ENCODE results near the gene METTL25.

Gene METTL25

GRCh38 chr12:82525616-82526015 lies 167.3 kb downstream of the METTL25 start:
- H3K4me1 ChIP-seq (ENCODE audit: control insufficient read depth, insufficient read depth, low read depth, low read length): peaks cover 2% of the 10 kb centered on the region

GRCh38 chr12:82527165-82527780 lies 168.9 kb downstream of the METTL25 start:
- H3K27me3 ChIP-seq (ENCODE audit: control insufficient read depth in 1 of 2, insufficient read depth in 1 of 2, low read length in 2 of 2): no peaks in the 10 kb centered on the region
- no peak overlapping the region for H2BK5ac ChIP-seq (ENCODE audit: low read depth, low read length, poor library complexity, severe bottlenecking)
- H3K18ac ChIP-seq (ENCODE audit: low read depth in 1 of 2, low read length in 2 of 2): no peak overlapping the region
- 41% methylated on average over 3 of the region's 5 CpGs for WGBS
- no peak overlapping the region for H2BK15ac ChIP-seq (ENCODE audit: low read depth, poor library complexity, severe bottlenecking)
- H3K9ac ChIP-seq (ENCODE audit: low read length): peak overlapping the region; percentile 50
- no peak overlapping the region for H3K4ac ChIP-seq (ENCODE audit: low read depth in 1 of 2, low read length in 2 of 2)
- H3K4me1 ChIP-seq (ENCODE audit: control insufficient read depth, insufficient read depth, low read depth, low read length): peaks cover 2% of the 10 kb centered on the region
- no peak overlapping the region for H3K27ac ChIP-seq (ENCODE audit: low read length, poor library complexity, severe bottlenecking)
- no peaks in the 10 kb centered on the region for H3K79me1 ChIP-seq (replicated peaks; ENCODE audit: low read length, poor library complexity, severe bottlenecking)
- no peak overlapping the region for H3K23ac ChIP-seq (ENCODE audit: low read length in 2 of 2)
- H2AK5ac ChIP-seq (ENCODE audit: low read length, severe bottlenecking): no peak overlapping the region
- peak; percentile 51 for DNase-seq
- no peak overlapping the region for H2AFZ ChIP-seq (ENCODE audit: low read depth, low read length)
- no peak overlapping the region for H2BK12ac ChIP-seq (ENCODE audit: low read length in 2 of 2)
- H2BK120ac ChIP-seq (ENCODE audit: low read depth, low read length): no peak overlapping the region
- H3K4me2 ChIP-seq (ENCODE audit: low read length, poor library complexity, severe bottlenecking): no peak overlapping the region
- no peak overlapping the region for H3K14ac ChIP-seq (ENCODE audit: low read length in 2 of 2)
- H3K4me3 ChIP-seq (ENCODE audit: insufficient read depth in 1 of 2, low read depth in 1 of 2, low read length in 2 of 2): no peak overlapping the region
- H3K36me3 ChIP-seq (ENCODE audit: control insufficient read depth in 1 of 2, insufficient read depth in 2 of 2, low read depth in 1 of 2, low read length in 2 of 2): no peaks in the 10 kb centered on the region
- no peak overlapping the region for H4K91ac ChIP-seq (ENCODE audit: low read length)
- no peaks in the 10 kb centered on the region for H3K9me3 ChIP-seq (ENCODE audit: control insufficient read depth, low read length)
- H4K8ac ChIP-seq (ENCODE audit: low read length): no peak overlapping the region

More at GRCh38 chr12:82525616-82526015, 167.3 kb downstream of the METTL25 start:
- no peak overlapping the region for H3K27ac ChIP-seq (ENCODE audit: low read length, poor library complexity, severe bottlenecking)
- no peak overlapping the region for H3K18ac ChIP-seq (ENCODE audit: low read depth in 1 of 2, low read length in 2 of 2)
- H3K23ac ChIP-seq (ENCODE audit: low read length in 2 of 2): no peak overlapping the region
- H2BK15ac ChIP-seq (ENCODE audit: low read depth, poor library complexity, severe bottlenecking): no peak overlapping the region
- DNase-seq: no peak
- no peak overlapping the region for H3K14ac ChIP-seq (ENCODE audit: low read length in 2 of 2)
- no peak overlapping the region for H3K4me3 ChIP-seq (ENCODE audit: insufficient read depth in 1 of 2, low read depth in 1 of 2, low read length in 2 of 2)
- no peak overlapping the region for H2AFZ ChIP-seq (ENCODE audit: low read depth, low read length)
- no peak overlapping the region for H2BK120ac ChIP-seq (ENCODE audit: low read depth, low read length)
- 95% methylated on average over 2 of the region's 2 CpGs for WGBS
- H3K36me3 ChIP-seq (ENCODE audit: control insufficient read depth in 1 of 2, insufficient read depth in 2 of 2, low read depth in 1 of 2, low read length in 2 of 2): no peaks in the 10 kb centered on the region
- no peak overlapping the region for H2BK5ac ChIP-seq (ENCODE audit: low read depth, low read length, poor library complexity, severe bottlenecking)
- H3K9me3 ChIP-seq (ENCODE audit: control insufficient read depth, low read length): no peaks in the 10 kb centered on the region
- H2AK5ac ChIP-seq (ENCODE audit: low read length, severe bottlenecking): no peak overlapping the region
- no peak overlapping the region for H3K4ac ChIP-seq (ENCODE audit: low read depth in 1 of 2, low read length in 2 of 2)
- no peak overlapping the region for H3K4me2 ChIP-seq (ENCODE audit: low read length, poor library complexity, severe bottlenecking)
- H3K79me1 ChIP-seq (replicated peaks; ENCODE audit: low read length, poor library complexity, severe bottlenecking): no peaks in the 10 kb centered on the region
- no peaks in the 10 kb centered on the region for H3K27me3 ChIP-seq (ENCODE audit: control insufficient read depth in 1 of 2, insufficient read depth in 1 of 2, low read length in 2 of 2)
- H4K8ac ChIP-seq (ENCODE audit: low read length): no peak overlapping the region
- H4K91ac ChIP-seq (ENCODE audit: low read length): no peak overlapping the region
- no peak overlapping the region for H3K9ac ChIP-seq (ENCODE audit: low read length)
- H2BK12ac ChIP-seq (ENCODE audit: low read length in 2 of 2): no peak overlapping the region
